Measurements from ENCODE around the gene ATG7.
"Not testable (repeated sequence)": the region's sequence is repeated elsewhere in the genome, so short reads cannot be mapped to it uniquely, and the experiment has no call there.

ATG7 gene

DNA sequence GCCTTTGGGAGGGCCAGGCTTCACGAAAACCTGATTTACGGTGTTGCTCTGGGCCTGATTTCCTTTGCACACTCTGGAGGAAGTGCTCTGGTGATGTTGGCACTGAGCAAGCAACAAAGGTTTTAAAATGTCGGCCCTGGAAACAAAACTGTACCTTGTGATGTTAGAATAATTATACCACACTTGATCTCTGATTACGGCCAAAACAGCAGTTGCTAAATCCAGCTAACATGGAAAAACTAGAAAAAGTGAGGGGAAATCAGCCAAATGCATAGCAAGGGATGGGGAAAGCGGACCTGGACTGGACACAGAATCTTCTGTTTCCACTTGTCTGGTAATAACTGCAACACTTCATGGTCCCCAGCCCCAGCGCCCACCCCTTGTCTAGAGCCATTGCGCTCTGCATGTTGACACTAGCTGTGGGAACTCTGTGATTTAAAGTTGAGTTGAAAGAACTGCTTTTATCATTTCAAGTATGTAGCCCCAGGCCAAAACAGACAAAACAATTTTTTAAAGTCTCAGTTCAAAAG is 251.4 kb downstream of the ATG7 start:
- H3K36me3 ChIP-seq (ENCODE audit: control insufficient read depth in 4 of 4, insufficient read depth in 4 of 4, low read length in 3 of 4): no peaks in the 10 kb centered on the region
- H3K27me3 ChIP-seq (replicated peaks in 2 of 5; ENCODE audit: control insufficient read depth in 4 of 5, insufficient read depth in 5 of 5, low read length in 4 of 5): no peaks in the 10 kb centered on the region
- H3K27ac ChIP-seq (ENCODE audit: insufficient read depth in 1 of 2, low read depth in 1 of 2, low read length in 2 of 2, poor library complexity in 1 of 2, severe bottlenecking in 2 of 2): no peak overlapping the region
- H3K4me1 ChIP-seq (ENCODE audit: control extremely low read depth in 1 of 4, control insufficient read depth in 4 of 4, insufficient read depth in 4 of 4, low read length in 3 of 4): peaks cover 0 to 10% (median 6%) of the 10 kb centered on the region in 4 experiments
- H3K9me3 ChIP-seq (ENCODE audit: control extremely low read depth in 1 of 5, control insufficient read depth in 4 of 5, insufficient read depth in 2 of 5, low read depth in 1 of 5, low read length in 4 of 5): peaks cover 0 to 2% (median 0%) of the 10 kb centered on the region in 5 experiments
- ChIA-PET POLR2A (no interaction called here), CTCF (no interaction called here)
- peak in 1 of 3 donors; percentile 19 for DNase-seq
- WGBS (ENCODE audit: insufficient coverage): 53% methylated on average over 4 of the region's 7 CpGs
- H3K4me3 ChIP-seq (ENCODE audit: control insufficient read depth in 1 of 7, extremely low read depth in 1 of 7, insufficient read depth in 4 of 7, low read depth in 2 of 7, low read length in 6 of 7): peak overlapping the region in 1 of 7 experiments; percentile 17

DNA sequence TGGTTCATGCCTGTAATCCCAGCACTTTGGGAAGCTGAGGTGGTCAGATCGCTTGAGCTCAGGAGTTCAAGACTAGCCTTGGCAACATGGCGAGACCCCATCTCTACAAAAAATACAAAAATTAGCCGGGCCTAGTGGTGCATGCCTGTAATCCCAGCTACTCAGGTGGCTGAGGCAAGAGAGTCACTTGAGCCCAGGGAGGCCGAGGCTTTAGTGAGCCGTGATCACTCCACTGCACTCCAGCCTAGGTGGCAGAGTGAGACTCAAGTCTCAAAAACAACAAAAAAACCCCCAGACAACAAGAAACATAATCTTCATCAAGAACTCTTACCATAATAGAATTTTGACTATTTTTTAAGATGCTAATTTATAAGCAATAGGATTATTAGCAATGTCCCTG is 253.9 kb downstream of the ATG7 start:
- H3K27ac ChIP-seq (ENCODE audit: insufficient read depth in 1 of 2, low read depth in 1 of 2, low read length in 2 of 2, poor library complexity in 1 of 2, severe bottlenecking in 2 of 2); H3K27me3 ChIP-seq (replicated peaks in 2 of 5; ENCODE audit: control insufficient read depth in 4 of 5, insufficient read depth in 5 of 5, low read length in 4 of 5); H3K4me3 ChIP-seq (ENCODE audit: control insufficient read depth in 1 of 7, extremely low read depth in 1 of 7, insufficient read depth in 4 of 7, low read depth in 2 of 7, low read length in 6 of 7); H3K9me3 ChIP-seq (ENCODE audit: control extremely low read depth in 1 of 5, control insufficient read depth in 4 of 5, insufficient read depth in 2 of 5, low read depth in 1 of 5, low read length in 4 of 5); DNase-seq; CTCF ChIA-PET; H3K36me3 ChIP-seq (ENCODE audit: control insufficient read depth in 4 of 4, insufficient read depth in 4 of 4, low read length in 3 of 4): not testable (repeated sequence)
- H3K4me1 ChIP-seq (ENCODE audit: control extremely low read depth in 1 of 4, control insufficient read depth in 4 of 4, insufficient read depth in 4 of 4, low read length in 3 of 4): peaks cover 0 to 10% (median 6%) of the 10 kb centered on the region in 4 experiments
- POLR2A ChIA-PET: interaction anchor here (0.7 kb wide), 1 partner anchor 1285 kb away, joined by 3 read pairs; no protein-coding TSS in a partner anchor
- WGBS (ENCODE audit: insufficient coverage): 94% methylated on average over 5 of the region's 5 CpGs

DNA sequence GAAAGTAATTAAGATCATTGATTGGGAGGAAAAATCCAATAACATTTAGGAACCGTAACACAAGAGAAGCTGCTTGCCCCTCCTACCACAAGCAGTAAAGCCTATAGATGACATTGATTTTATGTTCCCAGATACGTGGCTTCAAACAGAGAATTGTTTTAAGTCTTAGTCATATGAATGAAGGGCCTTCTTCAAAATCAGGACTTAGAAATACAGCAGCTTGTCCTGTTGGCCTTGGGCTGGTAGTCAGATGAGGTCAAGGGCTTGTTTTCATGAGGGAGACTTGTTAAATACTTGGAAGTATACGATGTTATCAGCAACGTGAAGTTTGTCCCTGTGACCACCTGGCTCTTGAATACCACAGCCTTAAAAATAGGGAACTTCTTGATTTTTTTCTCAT is 257.1 kb downstream of the ATG7 start:
- POLR2A ChIA-PET: no interaction called here
- no peak overlapping the region for H3K4me3 ChIP-seq (ENCODE audit: control insufficient read depth in 1 of 7, extremely low read depth in 1 of 7, insufficient read depth in 4 of 7, low read depth in 2 of 7, low read length in 6 of 7)
- H3K36me3 ChIP-seq (ENCODE audit: control insufficient read depth in 4 of 4, insufficient read depth in 4 of 4, low read length in 3 of 4): no peaks in the 10 kb centered on the region
- WGBS (ENCODE audit: insufficient coverage): 61% methylated on average over 2 of the region's 4 CpGs
- peaks cover 0 to 2% (median 0%) of the 10 kb centered on the region in 5 experiments for H3K9me3 ChIP-seq (ENCODE audit: control extremely low read depth in 1 of 5, control insufficient read depth in 4 of 5, insufficient read depth in 2 of 5, low read depth in 1 of 5, low read length in 4 of 5)
- no peak for DNase-seq
- CTCF ChIA-PET: no interaction called here
- H3K27me3 ChIP-seq (replicated peaks in 2 of 5; ENCODE audit: control insufficient read depth in 4 of 5, insufficient read depth in 5 of 5, low read length in 4 of 5): no peaks in the 10 kb centered on the region
- H3K27ac ChIP-seq (ENCODE audit: insufficient read depth in 1 of 2, low read depth in 1 of 2, low read length in 2 of 2, poor library complexity in 1 of 2, severe bottlenecking in 2 of 2): no peak overlapping the region
- no peaks in the 10 kb centered on the region for H3K4me1 ChIP-seq (ENCODE audit: control extremely low read depth in 1 of 4, control insufficient read depth in 4 of 4, insufficient read depth in 4 of 4, low read length in 3 of 4)

GRCh38 chr3:11530153-11530721 is 258.0 kb downstream of the ATG7 start:
- no peak overlapping the region for H3K27ac ChIP-seq (ENCODE audit: insufficient read depth in 1 of 2, low read depth in 1 of 2, low read length in 2 of 2, poor library complexity in 1 of 2, severe bottlenecking in 2 of 2)
- H3K36me3 ChIP-seq (ENCODE audit: control insufficient read depth in 4 of 4, insufficient read depth in 4 of 4, low read length in 3 of 4): no peaks in the 10 kb centered on the region
- 98% methylated on average over 11 of the region's 11 CpGs for WGBS (ENCODE audit: insufficient coverage)
- H3K27me3 ChIP-seq (replicated peaks in 2 of 5; ENCODE audit: control insufficient read depth in 4 of 5, insufficient read depth in 5 of 5, low read length in 4 of 5): no peaks in the 10 kb centered on the region
- CTCF ChIA-PET: no interaction called here
- no peak overlapping the region for H3K4me3 ChIP-seq (ENCODE audit: control insufficient read depth in 1 of 7, extremely low read depth in 1 of 7, insufficient read depth in 4 of 7, low read depth in 2 of 7, low read length in 6 of 7)
- H3K4me1 ChIP-seq (ENCODE audit: control extremely low read depth in 1 of 4, control insufficient read depth in 4 of 4, insufficient read depth in 4 of 4, low read length in 3 of 4): no peaks in the 10 kb centered on the region
- no peak for DNase-seq
- POLR2A ChIA-PET: no interaction called here
- H3K9me3 ChIP-seq (ENCODE audit: control extremely low read depth in 1 of 5, control insufficient read depth in 4 of 5, insufficient read depth in 2 of 5, low read depth in 1 of 5, low read length in 4 of 5): peaks cover 0 to 2% (median 0%) of the 10 kb centered on the region in 5 experiments

DNA sequence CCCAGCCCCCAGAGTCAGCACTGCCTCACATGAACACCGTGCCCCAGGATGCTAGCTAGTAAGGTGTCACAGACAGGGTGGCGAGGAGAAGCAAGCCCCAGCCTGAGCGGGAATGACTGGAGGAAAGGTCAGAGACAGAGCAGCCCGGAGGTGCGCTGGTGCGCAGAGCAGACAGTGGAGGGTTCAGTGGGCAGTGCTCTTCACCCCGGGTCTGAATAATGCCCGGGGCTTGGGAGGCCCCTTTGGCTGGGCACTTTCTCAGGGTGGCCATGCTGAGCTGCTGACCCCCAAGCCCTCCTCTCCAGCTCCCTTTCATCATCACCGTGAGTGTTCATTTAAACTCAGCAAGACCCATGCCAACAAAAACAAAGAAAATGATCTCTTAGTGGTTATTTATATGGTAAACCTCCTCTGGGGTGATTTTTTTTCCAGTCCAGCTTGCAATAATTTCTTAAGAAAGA is 260.8 kb downstream of the ATG7 start:
- 92% methylated on average over 7 of the region's 9 CpGs for whole genome bisulfite sequencing (ENCODE audit: insufficient coverage)
- Histone ChIP-seq H3K4me3 (ENCODE audit: control insufficient read depth in 1 of 7, extremely low read depth in 1 of 7, insufficient read depth in 4 of 7, low read depth in 2 of 7, low read length in 6 of 7) (no peak overlapping the region), H3K9me3 (ENCODE audit: control extremely low read depth in 1 of 5, control insufficient read depth in 4 of 5, insufficient read depth in 2 of 5, low read depth in 1 of 5, low read length in 4 of 5) (no peaks in the 10 kb centered on the region), H3K27me3 (replicated peaks in 2 of 5; ENCODE audit: control insufficient read depth in 4 of 5, insufficient read depth in 5 of 5, low read length in 4 of 5) (no peaks in the 10 kb centered on the region), H3K4me1 (ENCODE audit: control extremely low read depth in 1 of 4, control insufficient read depth in 4 of 4, insufficient read depth in 4 of 4, low read length in 3 of 4) (no peaks in the 10 kb centered on the region), H3K27ac (ENCODE audit: insufficient read depth in 1 of 2, low read depth in 1 of 2, low read length in 2 of 2, poor library complexity in 1 of 2, severe bottlenecking in 2 of 2) (no peak overlapping the region), H3K36me3 (ENCODE audit: control insufficient read depth in 4 of 4, insufficient read depth in 4 of 4, low read length in 3 of 4) (no peaks in the 10 kb centered on the region)
- POLR2A ChIA-PET: no interaction called here
- DNase-seq: no peak
- CTCF ChIA-PET: interaction anchor here (1.4 kb wide), 1 partner anchor 10 kb away, joined by 3 read pairs; no protein-coding TSS in a partner anchor

- POLR2A ChIA-PET: no interaction called here
- WGBS (ENCODE audit: insufficient coverage): 98% methylated on average over 21 of the region's 21 CpGs
Observed at GRCh38 chr3:11534011-11534792, 262.0 kb downstream of the ATG7 start.

DNA sequence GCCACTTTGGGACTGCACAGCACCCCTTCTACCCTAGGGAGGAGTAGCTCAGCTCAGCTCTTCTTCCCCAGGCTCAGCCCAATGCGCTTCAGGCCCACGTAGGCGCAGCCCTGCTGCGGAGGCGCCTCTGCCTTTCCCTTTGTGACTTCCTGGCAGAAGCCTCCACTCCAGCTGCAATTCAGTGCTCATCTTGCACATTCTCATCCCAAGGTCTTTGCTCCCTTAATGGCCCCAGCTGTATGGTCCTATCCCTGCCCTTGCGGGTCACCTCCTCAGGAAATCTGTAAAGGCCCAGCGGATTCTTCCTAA is 262.6 kb downstream of the ATG7 start:
- CTCF ChIA-PET: interaction anchor here (1.1 kb wide), 1 partner anchor 10 kb away, joined by 3 read pairs; no protein-coding TSS in a partner anchor
- no peak overlapping the region for H3K27ac ChIP-seq (ENCODE audit: insufficient read depth in 1 of 2, low read depth in 1 of 2, low read length in 2 of 2, poor library complexity in 1 of 2, severe bottlenecking in 2 of 2)
- H3K27me3 ChIP-seq (replicated peaks in 2 of 5; ENCODE audit: control insufficient read depth in 4 of 5, insufficient read depth in 5 of 5, low read length in 4 of 5): no peaks in the 10 kb centered on the region
- H3K4me3 ChIP-seq (ENCODE audit: control insufficient read depth in 1 of 7, extremely low read depth in 1 of 7, insufficient read depth in 4 of 7, low read depth in 2 of 7, low read length in 6 of 7): no peak overlapping the region
- POLR2A ChIA-PET: no interaction called here
- H3K9me3 ChIP-seq (ENCODE audit: control extremely low read depth in 1 of 5, control insufficient read depth in 4 of 5, insufficient read depth in 2 of 5, low read depth in 1 of 5, low read length in 4 of 5): no peaks in the 10 kb centered on the region
- DNase-seq: no peak
- H3K36me3 ChIP-seq (ENCODE audit: control insufficient read depth in 4 of 4, insufficient read depth in 4 of 4, low read length in 3 of 4): no peaks in the 10 kb centered on the region
- WGBS (ENCODE audit: insufficient coverage): 99% methylated on average over 6 of the region's 7 CpGs
- H3K4me1 ChIP-seq (ENCODE audit: control extremely low read depth in 1 of 4, control insufficient read depth in 4 of 4, insufficient read depth in 4 of 4, low read length in 3 of 4): no peaks in the 10 kb centered on the region

More at GRCh38 chr3:11534011-11534792, 262.0 kb downstream of the ATG7 start:
- Histone ChIP-seq H3K4me1 (ENCODE audit: control extremely low read depth in 1 of 4, control insufficient read depth in 4 of 4, insufficient read depth in 4 of 4, low read length in 3 of 4) (no peaks in the 10 kb centered on the region), H3K36me3 (ENCODE audit: control insufficient read depth in 4 of 4, insufficient read depth in 4 of 4, low read length in 3 of 4) (no peaks in the 10 kb centered on the region), H3K9me3 (ENCODE audit: control extremely low read depth in 1 of 5, control insufficient read depth in 4 of 5, insufficient read depth in 2 of 5, low read depth in 1 of 5, low read length in 4 of 5) (no peaks in the 10 kb centered on the region), H3K27ac (ENCODE audit: insufficient read depth in 1 of 2, low read depth in 1 of 2, low read length in 2 of 2, poor library complexity in 1 of 2, severe bottlenecking in 2 of 2) (no peak overlapping the region), H3K27me3 (replicated peaks in 2 of 5; ENCODE audit: control insufficient read depth in 4 of 5, insufficient read depth in 5 of 5, low read length in 4 of 5) (no peaks in the 10 kb centered on the region), H3K4me3 (ENCODE audit: control insufficient read depth in 1 of 7, extremely low read depth in 1 of 7, insufficient read depth in 4 of 7, low read depth in 2 of 7, low read length in 6 of 7) (no peak overlapping the region)
- no peak for DNase-seq
- CTCF ChIA-PET: interaction anchor here (1.1 kb wide), 1 partner anchor 10 kb away, joined by 3 read pairs; no protein-coding TSS in a partner anchor
